Left lung (tissue), 10 donors: ENCODE results near the gene C16orf87. TPM values are rescaled to one million over a fixed set of nuclear protein-coding genes. Genes with fewer than 3 reads are reported as not detected.
A peak's percentile ranks its signal among the peaks of the same experiment; 100 is the strongest.

Experiments used
- ATAC-seq: fragments of 200-7000 bp; cut with Tn5 transposase; one replicate; pipeline ENCODE4 v1.9.1; 2020; ENCODE audit warnings: moderate library complexity
- DNase-seq, 4 donors: peaks; one replicate each; pipeline ENCODE4 v3.0.0-alpha.2; 2013 to 2020
- H3K27ac ChIP-seq, 2 donors: fragments of 200-600 bp; sonication (generic) in 1 of 2; one replicate each; pipeline versions ENCODE4 v1.5.0 to v1.8.0; 2020 to 2021
- H3K27me3 ChIP-seq, 2 donors: fragments of 200-600 bp; sonication (generic) in 1 of 2; one replicate each; pipeline versions ENCODE4 v1.5.0 to v1.8.0; 2020 to 2021
- H3K36me3 ChIP-seq, 2 donors: fragments of 200-600 bp; sonication (generic) in 1 of 2; one replicate each; pipeline versions ENCODE4 v1.5.0 to v1.8.0; 2020 to 2021
- H3K4me1 ChIP-seq, 2 donors: fragments of 200-600 bp; one replicate each; pipeline ENCODE4 v1.8.0; 2021
- H3K4me3 ChIP-seq, 2 donors: fragments of 200-600 bp; sonication (generic) in 1 of 2; one replicate each; pipeline versions ENCODE4 v1.5.0 to v1.8.0; 2020 to 2021; ENCODE audit warnings: mild to moderate bottlenecking in 1 of 2
- H3K9me3 ChIP-seq, 2 donors: fragments of 200-600 bp; sonication (generic) in 1 of 2; one replicate each; pipeline versions ENCODE4 v1.5.0 to v1.8.0; 2020 to 2021
- CTCF ChIP-seq, 2 donors: fragments of 200-600 bp; sonication (generic) in 1 of 2; IDR thresholded peaks; one replicate each; pipeline versions ENCODE4 v1.5.0 to v1.8.0; 2021; ENCODE audit warnings: antibody characterized with exemption in 2 of 2
- intact Hi-C, 2 donors: fragments of 100-400 bp; cut with DNase I; formaldehyde crosslinking; loops; one replicate each; pipeline versions ENCODE4 v1.11.2 to v1.14.2; 2022
- polyA plus RNA-seq, 6 donors: library from polyadenylated mRNA; unstranded; fragments of 120-200 nt; gene quantifications; one replicate each; pipeline ENCODE4 v1.2.1, GENCODE V29; 2013; ENCODE audit not compliant: insufficient read length in 6 of 6
- total RNA-seq, 2 donors: library from RNA; stranded (reverse); fragmentation: NEBNext Ultra II Directional; extraction: Animal tissue kit (Norgen Biotek cat#: 25700); gene quantifications; one replicate each; pipeline ENCODE4 v1.2.1, GENCODE V29; 2021
- donor health status: DM: no; HTN: yes; CAD: no.
- donor health status: DM: no; HTN: no; CAD: no.

C16orf87 gene
- total and polyA plus RNA-seq, 8 donors = 6.2 to 23.2 (median 21.4) TPM

DNA sequence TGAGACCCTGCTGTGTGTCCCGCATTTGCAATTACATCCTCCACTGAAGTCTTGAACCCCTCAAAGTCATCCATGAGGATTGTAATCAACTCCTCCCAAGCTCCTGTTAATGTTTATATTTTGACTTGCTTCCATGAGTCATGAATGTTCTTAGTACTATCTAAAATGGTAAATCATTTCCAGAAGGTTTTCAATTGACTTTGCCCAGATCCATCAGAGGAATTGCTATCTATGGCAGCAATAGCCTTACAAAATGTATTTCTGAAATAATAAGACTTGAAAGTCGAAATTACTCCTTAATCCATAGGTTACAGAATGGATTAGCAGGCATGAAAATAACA lies 2.5 kb upstream of the C16orf87 start:
- Histone ChIP-seq H3K27me3 (no peaks in the 10 kb centered on the region), H3K36me3 (no peaks in the 10 kb centered on the region), H3K9me3 (no peaks in the 10 kb centered on the region), H3K4me3 (no peak overlapping the region), H3K27ac (no peak overlapping the region), H3K4me1 (peaks cover 0 to 21% of the 10 kb centered on the region in 2 donors)
- DNase-seq (no peak), ATAC-seq (no peak)
- intact Hi-C loops = no loop called here
- TF ChIP-seq CTCF (IDR thresholded peaks at IDR 0.05) = no peak

DNA sequence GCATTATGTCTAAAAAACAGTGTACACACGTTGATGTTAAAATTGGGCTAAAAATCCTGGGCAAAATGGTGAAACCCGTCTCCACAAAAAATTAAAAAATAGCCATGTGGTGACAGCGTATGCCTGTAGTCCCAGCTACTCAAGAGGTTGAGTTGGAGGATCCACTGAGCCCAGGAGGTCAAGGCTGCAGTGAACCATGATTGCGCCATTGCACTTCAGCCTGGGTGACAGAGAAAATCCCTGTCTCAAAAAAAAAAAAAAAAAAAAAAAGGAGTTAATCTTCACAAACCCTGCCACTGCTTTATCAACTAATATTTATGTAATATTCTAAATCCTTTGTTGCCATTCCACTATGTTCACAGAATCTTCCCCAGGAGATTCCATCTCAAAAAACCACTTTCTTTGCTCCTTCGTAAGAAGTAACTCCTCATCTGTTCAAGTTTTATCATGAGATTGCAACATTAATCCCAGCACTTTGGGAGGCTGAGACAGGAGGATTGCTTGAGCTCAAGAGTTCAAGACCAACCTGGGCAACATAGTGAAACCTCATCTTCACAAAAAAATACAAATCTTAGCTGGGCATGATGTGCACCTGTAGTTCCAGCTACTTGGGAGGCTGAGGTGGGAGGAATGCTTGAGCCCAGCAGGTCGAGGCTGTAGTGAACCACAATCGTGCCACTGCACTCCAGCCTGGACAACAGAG lies 1.9 kb upstream of the C16orf87 start:
- intact Hi-C loops = no loop called here
- no peak for TF ChIP-seq CTCF (IDR thresholded peaks at IDR 0.05)
- ATAC-seq (no peak), DNase-seq (no peak)
- no peak overlapping the region for H3K4me3 ChIP-seq
- no peak overlapping the region for H3K27ac ChIP-seq
- no peaks in the 10 kb centered on the region for H3K27me3 ChIP-seq
- no peaks in the 10 kb centered on the region for H3K9me3 ChIP-seq
- H3K36me3 ChIP-seq = no peaks in the 10 kb centered on the region
- peaks cover 0 to 21% of the 10 kb centered on the region in 2 donors for H3K4me1 ChIP-seq

- DNase-seq = peak in 3 of 4 donors; percentile 35 to 93 (median 52)
- intact Hi-C loops = no loop called here
- Histone ChIP-seq H3K36me3 (no peaks in the 10 kb centered on the region), H3K9me3 (no peaks in the 10 kb centered on the region), H3K27me3 (no peaks in the 10 kb centered on the region), H3K4me1 (peaks cover 0 to 21% of the 10 kb centered on the region in 2 donors), H3K4me3 (peak overlapping the region; percentile 88 to 94), H3K27ac (peak overlapping the region; percentile 86 to 92)
- TF ChIP-seq CTCF (IDR thresholded peaks at IDR 0.05) = no peak
- peak; percentile 54 for ATAC-seq
Measured at GRCh38 chr16:46830417-46830901, 521 bp downstream of the C16orf87 start.

GRCh38 chr16:46828943-46829342 lies 2.0 kb downstream of the C16orf87 start:
- Histone ChIP-seq H3K27ac (no peak overlapping the region), H3K27me3 (no peaks in the 10 kb centered on the region), H3K36me3 (no peaks in the 10 kb centered on the region), H3K4me1 (peaks cover 0 to 21% of the 10 kb centered on the region in 2 donors), H3K9me3 (no peaks in the 10 kb centered on the region), H3K4me3 (no peak overlapping the region)
- ATAC-seq (no peak), DNase-seq (no peak)
- intact Hi-C loops = no loop called here
- no peak for TF ChIP-seq CTCF (IDR thresholded peaks at IDR 0.05)

DNA sequence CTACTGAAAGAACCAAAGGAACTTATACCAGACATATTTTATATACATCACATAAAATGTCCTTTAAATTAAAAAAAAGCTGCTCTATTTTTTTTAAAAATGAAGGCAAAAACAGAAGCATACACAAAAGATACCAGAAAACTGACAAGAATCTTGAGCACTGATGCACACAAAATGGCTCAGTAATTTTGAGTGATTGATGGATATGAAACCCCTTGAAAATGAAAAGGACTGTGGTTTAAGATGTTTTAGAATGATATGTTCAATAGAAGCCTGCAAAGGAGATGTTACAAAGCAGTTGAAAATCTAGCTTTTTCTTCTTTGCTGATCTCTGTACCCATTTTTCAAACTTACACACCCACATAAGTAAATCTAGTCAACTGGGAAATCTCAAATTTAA lies 2.7 kb downstream of the C16orf87 start:
- peaks cover 0 to 21% of the 10 kb centered on the region in 2 donors for H3K4me1 ChIP-seq
- DNase-seq (no peak), ATAC-seq (no peak)
- no peaks in the 10 kb centered on the region for H3K27me3 ChIP-seq
- H3K36me3 ChIP-seq = no peaks in the 10 kb centered on the region
- intact Hi-C loops = no loop called here
- no peaks in the 10 kb centered on the region for H3K9me3 ChIP-seq
- TF ChIP-seq CTCF (IDR thresholded peaks at IDR 0.05) = no peak
- H3K27ac ChIP-seq = no peak overlapping the region
- H3K4me3 ChIP-seq = no peak overlapping the region
